ENCODE data around the gene SCIN.

Gene SCIN

DNA sequence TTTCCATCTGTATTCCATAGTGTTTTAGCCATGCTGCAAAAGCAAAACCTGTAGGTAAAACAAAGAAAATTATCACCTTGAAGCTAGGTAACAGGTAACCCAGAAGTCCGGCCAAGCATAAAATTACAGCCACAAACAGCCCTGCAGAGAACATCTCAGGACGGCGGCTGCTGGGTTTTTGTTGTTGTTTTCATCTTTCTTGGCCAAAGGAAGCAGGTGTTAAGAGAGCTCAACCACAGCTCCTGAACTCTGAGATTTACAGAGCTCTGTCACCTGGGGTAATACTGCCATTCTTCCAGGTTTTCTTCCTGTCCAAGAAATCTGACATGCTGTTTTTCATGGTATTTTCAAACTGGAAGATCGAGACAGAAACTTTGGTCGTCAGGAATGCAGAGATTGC is 847 bp upstream of the SCIN start:
- peak; percentile 94 for DNase-seq

- DNase-seq, result peak; percentile 84
Observed at GRCh38 chr7:12570168-12570533, 369 bp upstream of the SCIN start.

DNA sequence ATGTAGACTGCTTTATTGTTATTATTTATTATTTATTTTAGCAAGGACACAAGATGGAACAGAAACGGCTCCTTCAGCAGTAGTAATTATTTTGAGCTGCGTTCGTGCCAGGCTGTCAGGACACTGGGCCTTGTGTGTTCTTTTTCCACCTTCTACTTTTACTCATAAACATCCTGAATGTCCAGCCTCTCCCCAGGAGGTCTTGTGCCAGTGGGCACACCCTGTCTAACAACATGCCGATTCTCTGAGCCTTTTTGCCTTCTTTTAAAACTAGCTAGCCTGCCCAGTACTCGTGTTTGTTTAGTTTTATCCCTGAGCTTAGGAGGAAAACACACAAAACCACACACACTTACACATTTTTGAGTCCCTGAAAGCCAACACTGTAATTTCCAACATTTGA is 1.2 kb downstream of the SCIN start:
- peak; percentile 29 for DNase-seq

GRCh38 chr7:12572941-12573575 is 2.5 kb downstream of the SCIN start:
- DNase-seq, result no peak

DNA sequence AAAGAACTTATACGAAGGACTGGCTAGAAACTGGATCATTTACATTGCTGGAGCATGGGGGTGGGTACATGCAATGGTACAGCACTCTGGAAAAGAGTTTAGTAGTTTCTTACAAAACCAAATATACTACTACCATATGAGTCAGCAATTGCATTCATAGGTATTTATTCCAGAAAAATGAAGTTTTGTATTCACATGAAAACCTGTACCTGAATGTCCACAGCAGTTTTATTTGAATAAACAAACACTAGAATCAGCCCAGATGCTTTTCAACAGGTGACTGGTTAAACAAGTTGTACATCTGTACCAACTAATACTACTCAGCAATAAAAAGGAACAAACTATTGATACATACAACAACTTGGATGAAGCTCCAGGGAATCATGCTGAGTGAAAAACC is 3.4 kb downstream of the SCIN start:
- no peak for DNase-seq

- peak; percentile 31 for DNase-seq
Observed at GRCh38 chr7:12578930-12579640, 8.6 kb downstream of the SCIN start.

DNA sequence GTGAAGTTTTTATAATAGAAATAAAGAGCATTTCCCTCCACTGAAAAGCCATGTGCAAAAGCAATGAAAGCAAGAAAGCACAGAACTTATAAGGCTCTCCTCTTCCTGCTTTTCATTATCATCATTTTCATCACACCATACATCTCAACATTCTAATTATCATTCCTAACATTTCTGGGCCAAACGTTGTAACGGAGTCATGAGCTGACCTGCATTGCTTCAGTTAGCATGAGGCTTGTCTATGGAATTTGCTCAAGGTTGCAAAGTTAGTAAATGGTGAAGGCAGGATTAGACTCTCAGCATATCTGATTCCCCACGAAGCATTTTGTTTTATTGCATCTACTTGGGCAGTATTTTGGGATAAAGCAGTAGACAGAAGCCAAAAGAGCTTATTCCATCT is 11.4 kb downstream of the SCIN start:
- DNase-seq, result no peak

DNA sequence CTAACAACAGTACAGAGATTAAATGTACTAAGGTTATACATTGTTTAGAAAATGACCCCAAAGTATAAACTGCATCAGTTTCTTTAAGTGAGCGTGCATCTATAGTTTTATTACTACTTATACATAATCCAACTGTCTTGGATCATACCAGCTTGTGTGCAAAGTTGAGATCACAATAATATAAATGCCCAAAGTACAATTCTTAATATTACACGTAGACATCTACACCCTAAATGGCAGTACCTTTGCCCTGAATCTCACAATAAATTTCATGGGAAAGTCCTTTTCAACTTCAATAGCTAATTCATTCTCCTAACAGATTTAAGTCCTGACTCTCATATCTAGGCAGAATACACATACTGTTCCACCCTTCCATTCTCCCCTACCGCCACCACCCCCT is 11.8 kb downstream of the SCIN start:
- DNase-seq, result no peak

DNA sequence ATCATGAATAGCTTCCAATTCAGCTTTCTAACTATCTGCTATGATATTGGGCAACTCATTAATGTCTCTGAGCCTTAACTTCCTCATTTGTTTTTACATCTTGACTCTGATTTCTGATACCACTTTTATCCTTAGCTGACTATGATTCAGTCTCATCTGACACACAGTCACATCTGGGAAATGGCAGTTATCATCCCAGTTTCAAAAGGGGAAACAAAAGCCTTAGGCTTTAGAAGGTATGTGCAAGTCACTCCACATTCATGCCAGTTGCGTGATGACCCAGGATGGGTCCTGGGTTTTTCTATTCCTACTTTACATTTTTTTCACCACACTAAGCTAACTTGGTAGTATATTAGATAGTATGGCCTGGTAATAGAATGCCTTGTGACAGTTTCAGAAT is 12.7 kb downstream of the SCIN start:
- DNase-seq, result no peak

- DNase-seq, result no peak
Observed at GRCh38 chr7:12583922-12584321, 13.4 kb downstream of the SCIN start.

- DNase-seq, result no peak
Observed at GRCh38 chr7:12584930-12585329, 14.4 kb downstream of the SCIN start.

GRCh38 chr7:12586271-12586670 is 15.8 kb downstream of the SCIN start:
- no peak for DNase-seq

GRCh38 chr7:12588259-12588904 is 17.9 kb downstream of the SCIN start:
- DNase-seq, result no peak

DNA sequence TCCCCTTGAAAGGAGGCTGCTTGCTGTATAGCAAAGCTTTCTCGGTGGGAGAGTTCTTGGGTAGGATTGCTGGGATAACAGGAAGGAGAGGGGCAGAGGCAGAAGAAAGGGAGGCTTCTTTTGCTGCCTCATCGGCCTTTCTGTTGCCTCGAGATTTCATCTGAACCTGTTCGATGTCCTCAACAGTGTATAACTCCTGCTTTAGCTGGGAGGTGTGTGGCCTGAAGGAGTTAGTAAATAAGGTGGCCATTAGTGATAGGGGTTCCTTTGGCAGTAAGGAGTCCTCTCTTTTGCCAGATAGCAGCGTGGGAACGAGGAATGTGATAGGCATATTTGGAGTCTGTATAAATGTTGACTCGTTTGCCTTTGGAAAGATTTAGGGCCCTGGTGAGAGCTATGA is 20.0 kb downstream of the SCIN start:
- no peak for DNase-seq

- no peak for DNase-seq
Observed at GRCh38 chr7:12594122-12594897, 23.8 kb downstream of the SCIN start.

- no peak for DNase-seq
Observed at GRCh38 chr7:12595148-12595547, 24.6 kb downstream of the SCIN start.

GRCh38 chr7:12596225-12596790 is 25.8 kb downstream of the SCIN start:
- no peak for DNase-seq

- DNase-seq, result no peak
Observed at GRCh38 chr7:12601302-12601869, 30.9 kb downstream of the SCIN start.

GRCh38 chr7:12607134-12607533 is 36.6 kb downstream of the SCIN start:
- DNase-seq, result peak; percentile 76

DNA sequence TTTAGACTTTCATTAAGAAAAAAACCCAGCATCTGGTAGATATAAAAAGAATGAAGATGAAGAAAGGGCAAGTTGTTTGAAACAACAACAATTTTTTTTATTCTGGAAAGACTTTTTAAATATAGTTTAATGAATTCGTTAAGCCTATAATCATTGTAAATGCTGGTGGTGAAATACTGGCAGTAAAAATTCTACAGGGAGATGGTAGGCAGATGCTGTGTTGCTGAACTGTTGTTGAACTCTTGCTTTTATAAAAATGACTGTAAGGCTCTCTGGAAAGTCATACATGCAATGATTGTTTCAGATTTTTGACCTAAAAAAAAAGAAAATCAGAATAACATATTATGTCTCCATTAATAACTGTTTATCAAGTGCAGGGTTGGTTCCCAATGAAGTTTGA is 39.0 kb downstream of the SCIN start:
- no peak for DNase-seq

DNA sequence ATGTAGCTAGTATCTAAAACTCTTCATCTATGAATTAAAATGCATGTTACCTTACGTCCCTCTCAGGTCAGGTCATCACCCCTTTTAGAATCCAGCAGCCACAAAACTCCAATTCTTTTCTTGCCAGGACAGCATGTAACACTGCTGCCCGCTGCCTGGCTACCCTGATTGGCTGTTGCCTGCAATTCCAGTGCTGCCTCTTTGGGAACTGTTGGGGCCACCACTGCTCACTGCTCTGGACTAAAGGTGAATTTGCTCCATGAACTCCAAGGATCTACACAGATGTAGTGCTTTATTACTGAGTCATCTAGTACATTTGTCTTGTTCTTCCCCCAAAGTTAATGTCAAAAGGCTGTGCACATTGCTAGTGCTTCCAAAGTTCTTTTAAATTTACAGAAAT is 40.4 kb downstream of the SCIN start:
- DNase-seq, result no peak

- no peak for DNase-seq
Observed at GRCh38 chr7:12612622-12613021, 42.1 kb downstream of the SCIN start.

DNA sequence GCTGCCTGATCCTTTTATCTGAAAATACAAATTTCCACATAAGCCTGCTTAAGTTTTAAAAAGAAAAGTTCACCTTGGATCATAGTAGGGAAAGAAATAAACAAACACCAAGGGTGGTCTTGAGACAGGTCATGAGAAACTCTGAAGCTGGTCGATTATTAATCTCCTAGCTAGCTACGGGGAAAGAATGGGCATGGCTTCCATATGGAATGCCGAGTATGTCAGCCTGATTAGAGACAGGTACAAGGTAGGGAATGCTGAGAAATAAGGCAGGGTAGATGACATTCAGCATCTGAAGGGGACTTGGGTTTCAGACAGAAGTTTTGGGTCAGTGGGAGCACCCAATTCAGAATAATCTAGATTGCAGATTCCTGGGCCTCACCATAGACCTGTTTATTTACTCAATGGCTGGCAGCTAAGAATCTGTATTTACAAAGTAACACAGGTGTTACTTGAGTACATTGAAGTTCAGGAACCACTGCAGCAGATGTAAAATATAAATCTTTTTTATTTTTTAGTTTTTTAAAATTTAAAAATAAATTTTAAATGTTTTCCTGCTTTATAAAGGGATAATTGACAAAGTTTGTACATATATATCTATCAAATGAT is 49.0 kb downstream of the SCIN start:
- no peak for DNase-seq

Data from NCI-H2171 treated with DMSO at 0.1 percent for 48 hours (cell line).